HuH-7.5 (cell line): ENCODE measurements around the gene FBXO10.
"Not testable (repeated sequence)": the region's sequence is repeated elsewhere in the genome, so short reads cannot be mapped to it uniquely, and the experiment has no call there.

Experiments
- DNase-seq: peaks from one replicate; pipeline ENCODE4 v3.0.0; 2011; ENCODE audit warnings: low spot score

FBXO10 gene

GRCh38 chr9:37575921-37576721 is at the start of gene FBXO10:
FBXO10 (minus strand) TSS chr9:37576380; CDS start chr9:37541768, 34,612 bp downstream.
- peak; percentile 77 for DNase-seq

- no peak for DNase-seq
Observed at GRCh38 chr9:37625758-37626147, 49.6 kb upstream of the FBXO10 start.

GRCh38 chr9:37625036-37625757 is 49.0 kb upstream of the FBXO10 start:
- DNase-seq: no peak

GRCh38 chr9:37624073-37624472 is 47.9 kb upstream of the FBXO10 start:
- DNase-seq: no peak

- DNase-seq: no peak
Observed at GRCh38 chr9:37623267-37623666, 47.1 kb upstream of the FBXO10 start.

- DNase-seq: no peak
Observed at GRCh38 chr9:37622462-37622861, 46.3 kb upstream of the FBXO10 start.

GRCh38 chr9:37621273-37622121 is 45.3 kb upstream of the FBXO10 start:
- no peak for DNase-seq

- no peak for DNase-seq
Observed at GRCh38 chr9:37620396-37620795, 44.2 kb upstream of the FBXO10 start.

- no peak for DNase-seq
Observed at GRCh38 chr9:37619806-37620205, 43.6 kb upstream of the FBXO10 start.

- no peak for DNase-seq
Observed at GRCh38 chr9:37618817-37619216, 42.6 kb upstream of the FBXO10 start.

GRCh38 chr9:37617832-37618231 is 41.7 kb upstream of the FBXO10 start:
- DNase-seq: no peak

- DNase-seq: no peak
Observed at GRCh38 chr9:37617161-37617560, 41.0 kb upstream of the FBXO10 start.

GRCh38 chr9:37611961-37612360 is 35.8 kb upstream of the FBXO10 start:
- DNase-seq: no peak

GRCh38 chr9:37611014-37611413 is 34.8 kb upstream of the FBXO10 start:
- DNase-seq: no peak

- no peak for DNase-seq
Observed at GRCh38 chr9:37609735-37610397, 33.7 kb upstream of the FBXO10 start.

GRCh38 chr9:37608250-37608649 is 32.1 kb upstream of the FBXO10 start:
- DNase-seq: no peak

GRCh38 chr9:37604296-37604695 is 28.1 kb upstream of the FBXO10 start:
- DNase-seq: no peak

GRCh38 chr9:37602817-37603216 is 26.6 kb upstream of the FBXO10 start:
- DNase-seq: peak; percentile 32

- not testable (repeated sequence) for DNase-seq
Observed at GRCh38 chr9:37602061-37602460, 25.9 kb upstream of the FBXO10 start.

GRCh38 chr9:37596504-37596903 is 20.3 kb upstream of the FBXO10 start:
- no peak for DNase-seq

GRCh38 chr9:37593883-37594448 is 17.8 kb upstream of the FBXO10 start:
- DNase-seq: no peak
